GM21390 (cell line): Measurements from ENCODE around the gene MIER2.

Source experiments
- ATAC-seq: cut with Tn5 transposase; IDR thresholded peaks from one replicate; pipeline ENCODE4 v1.9.1; 2021; ENCODE audit not compliant: unreplicated experiment

MIER2 gene

DNA sequence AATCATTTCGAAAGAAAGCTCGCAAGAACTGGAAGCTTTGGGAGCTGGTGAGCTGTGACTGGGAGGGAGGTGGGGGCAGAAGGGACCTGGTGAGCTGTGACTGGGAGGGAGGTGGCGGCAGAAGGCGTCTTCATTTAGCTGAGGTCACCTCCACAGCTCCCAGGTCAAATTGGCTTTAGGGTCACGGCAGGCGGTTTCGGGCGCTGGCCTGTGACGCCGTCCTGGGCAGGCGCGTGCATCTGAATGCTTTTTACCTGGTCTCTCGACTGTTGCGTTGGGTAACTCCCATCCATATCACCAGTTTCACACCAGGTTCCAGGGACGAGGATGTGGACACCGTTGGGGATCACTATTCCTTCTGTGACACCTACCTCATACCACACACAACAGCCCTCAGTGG is 35.2 kb upstream of the MIER2 start:
- no peak for ATAC-seq

DNA sequence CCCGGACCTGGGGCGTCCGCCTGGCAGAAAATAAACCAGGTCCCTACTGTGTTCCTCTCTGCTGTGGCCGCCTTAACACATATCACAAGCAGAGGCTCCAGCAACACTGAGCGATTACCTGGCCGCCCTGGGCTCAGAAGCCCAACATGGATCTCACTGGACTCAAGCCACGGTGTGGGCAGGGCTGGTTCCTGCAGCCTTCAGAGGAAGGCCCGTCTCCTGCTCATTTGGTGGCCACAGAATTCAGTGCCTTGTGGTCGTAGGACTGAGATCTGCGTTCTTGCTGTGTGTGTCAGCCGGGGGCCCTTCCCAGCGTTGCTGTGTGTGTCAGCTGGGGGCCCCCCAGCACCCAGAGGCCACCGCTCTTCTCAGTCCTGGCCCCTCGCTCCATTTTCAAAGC is 34.1 kb upstream of the MIER2 start:
- ATAC-seq = no peak

DNA sequence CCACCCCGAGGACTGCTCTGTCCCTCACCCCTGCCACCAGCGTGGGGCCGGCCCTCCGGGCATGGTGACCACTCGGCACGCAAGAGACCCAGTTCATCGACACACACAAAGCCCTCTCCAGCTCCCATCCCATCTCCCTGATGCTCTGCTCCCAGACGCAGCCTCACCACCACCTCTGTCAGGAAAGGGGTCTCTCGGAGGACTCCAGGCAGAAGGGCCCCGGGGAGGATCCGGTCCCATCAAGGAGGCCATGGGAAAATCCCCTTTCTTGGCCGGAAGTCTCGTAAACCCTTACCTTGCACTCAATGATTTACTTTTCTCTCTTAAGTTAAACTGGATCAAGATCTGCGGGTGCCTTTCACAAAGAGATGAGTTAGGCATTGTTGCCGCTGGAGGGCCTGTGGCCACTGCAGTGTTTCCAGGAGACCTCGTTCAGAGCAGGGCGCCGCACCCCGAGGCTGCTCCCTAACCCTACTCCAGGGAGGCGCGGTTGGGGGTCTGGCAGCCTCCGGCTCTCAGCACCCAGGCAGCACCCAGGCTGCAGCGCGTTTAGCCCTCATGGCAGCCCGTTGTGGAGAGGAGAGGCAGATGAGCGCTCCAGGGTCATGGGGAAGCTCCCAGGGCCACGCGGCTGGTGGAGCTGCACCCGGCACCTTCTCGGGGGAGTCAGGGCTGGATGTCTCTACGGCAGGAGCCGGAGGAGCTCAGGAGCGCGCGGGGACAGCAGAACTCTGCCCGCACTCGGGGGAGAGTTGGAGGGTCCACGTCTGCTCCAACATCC is 33.4 kb upstream of the MIER2 start:
- ATAC-seq = no peak

DNA sequence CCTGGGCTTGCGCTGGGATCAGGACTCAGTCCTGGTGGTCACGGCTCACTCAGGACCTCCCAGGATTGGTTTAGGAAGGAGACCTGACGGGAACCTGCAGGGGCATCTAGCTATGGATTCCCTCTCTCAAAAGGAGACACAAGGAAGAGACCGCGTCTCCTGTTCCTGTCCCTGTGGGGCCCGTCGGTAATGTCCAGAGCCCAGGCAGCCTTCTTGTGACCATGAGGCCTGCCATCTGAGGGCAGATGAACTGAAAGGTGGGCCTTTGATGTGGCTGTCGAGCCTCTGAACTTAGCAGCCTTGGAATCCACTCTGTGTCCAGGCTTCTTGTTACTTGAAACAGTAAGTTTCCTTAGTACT is 31.5 kb upstream of the MIER2 start:
- no peak for ATAC-seq

DNA sequence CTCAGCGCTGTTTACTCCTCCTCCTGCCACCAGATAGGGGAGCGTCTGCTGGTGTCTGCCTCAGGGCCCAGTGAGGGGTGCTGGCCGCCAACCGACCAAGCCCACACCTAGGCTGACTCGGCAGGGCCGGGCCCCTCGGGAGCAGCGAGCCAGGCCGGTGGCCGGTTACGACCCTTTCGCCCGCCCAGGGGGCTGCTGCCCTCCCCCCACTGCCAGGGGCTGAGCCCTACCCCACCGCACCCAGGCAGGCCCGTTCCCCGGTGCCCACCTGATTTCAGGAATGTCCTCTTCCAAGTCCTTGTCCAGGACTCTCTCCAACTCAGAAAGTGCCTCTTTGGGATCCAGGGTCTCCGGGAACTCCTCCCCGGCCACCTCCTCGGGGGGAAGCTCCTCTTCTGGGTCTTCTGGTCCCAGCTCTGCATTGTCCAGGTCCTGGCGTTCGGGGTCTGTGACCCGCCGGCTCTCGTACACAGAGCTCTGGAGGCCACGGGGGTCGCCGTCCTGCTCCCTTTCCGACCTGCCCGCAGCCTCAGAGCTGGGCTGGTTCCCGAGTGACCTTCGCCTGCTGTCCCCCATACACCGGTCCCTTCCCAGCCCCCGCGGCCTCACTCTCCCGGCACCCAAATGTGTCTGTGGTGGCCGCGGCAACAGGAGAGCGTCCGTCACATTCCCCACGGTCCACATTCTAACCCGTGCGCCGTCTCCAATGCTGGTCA is 31.0 kb upstream of the MIER2 start:
- ATAC-seq = no peak

DNA sequence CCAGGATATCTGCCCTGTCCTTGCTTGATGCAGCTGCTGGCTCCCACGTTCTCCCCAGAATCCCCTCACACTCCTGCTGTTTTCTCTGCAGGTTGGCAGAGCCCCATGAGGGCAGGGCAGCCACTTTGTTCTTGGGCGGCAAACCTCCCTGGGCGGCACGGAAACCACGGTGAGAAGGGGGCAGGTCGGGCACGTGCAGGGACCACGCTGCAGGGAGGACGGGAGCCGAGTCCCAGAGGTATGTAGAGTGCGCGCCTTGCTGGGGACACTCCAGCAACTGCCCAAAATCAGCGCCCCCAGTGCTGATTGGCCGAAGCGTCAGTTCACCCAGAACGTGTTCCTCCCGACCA is 30.3 kb upstream of the MIER2 start:
- no peak for ATAC-seq

DNA sequence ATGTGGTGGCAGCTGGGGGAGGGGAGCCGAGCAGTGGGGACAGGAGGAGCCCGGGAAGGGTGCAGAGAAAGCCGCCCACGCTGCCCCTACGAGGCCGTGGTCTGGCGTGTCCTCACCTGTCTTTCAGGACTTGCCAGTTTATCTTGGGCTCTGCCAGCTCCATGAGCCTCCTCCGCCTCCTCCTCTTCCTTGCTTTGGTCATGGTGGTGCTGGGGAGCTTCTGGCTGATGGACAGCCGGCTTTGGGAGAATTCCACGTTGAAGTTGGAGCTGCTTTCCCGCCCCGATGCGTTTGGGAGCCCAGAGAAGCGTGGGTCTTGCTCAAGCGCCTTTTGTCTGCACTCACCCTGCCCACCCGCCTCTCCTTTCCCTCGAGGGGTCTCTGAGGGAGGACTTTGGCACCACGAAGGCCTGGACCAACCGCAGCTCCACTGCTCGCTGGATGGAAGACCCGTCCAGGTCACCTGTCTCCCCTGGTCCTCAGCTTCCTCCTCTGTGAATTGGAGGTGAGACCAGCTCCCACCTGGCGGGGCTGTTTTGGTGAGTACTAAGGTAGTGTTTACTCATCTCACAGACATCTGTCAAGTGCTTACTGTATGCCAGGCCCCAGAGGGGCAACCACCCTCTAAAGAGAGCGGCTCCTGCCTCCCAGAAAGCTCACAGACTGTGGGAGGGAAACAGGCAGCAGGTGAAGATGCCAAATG is 29.7 kb upstream of the MIER2 start:
- ATAC-seq = no peak

DNA sequence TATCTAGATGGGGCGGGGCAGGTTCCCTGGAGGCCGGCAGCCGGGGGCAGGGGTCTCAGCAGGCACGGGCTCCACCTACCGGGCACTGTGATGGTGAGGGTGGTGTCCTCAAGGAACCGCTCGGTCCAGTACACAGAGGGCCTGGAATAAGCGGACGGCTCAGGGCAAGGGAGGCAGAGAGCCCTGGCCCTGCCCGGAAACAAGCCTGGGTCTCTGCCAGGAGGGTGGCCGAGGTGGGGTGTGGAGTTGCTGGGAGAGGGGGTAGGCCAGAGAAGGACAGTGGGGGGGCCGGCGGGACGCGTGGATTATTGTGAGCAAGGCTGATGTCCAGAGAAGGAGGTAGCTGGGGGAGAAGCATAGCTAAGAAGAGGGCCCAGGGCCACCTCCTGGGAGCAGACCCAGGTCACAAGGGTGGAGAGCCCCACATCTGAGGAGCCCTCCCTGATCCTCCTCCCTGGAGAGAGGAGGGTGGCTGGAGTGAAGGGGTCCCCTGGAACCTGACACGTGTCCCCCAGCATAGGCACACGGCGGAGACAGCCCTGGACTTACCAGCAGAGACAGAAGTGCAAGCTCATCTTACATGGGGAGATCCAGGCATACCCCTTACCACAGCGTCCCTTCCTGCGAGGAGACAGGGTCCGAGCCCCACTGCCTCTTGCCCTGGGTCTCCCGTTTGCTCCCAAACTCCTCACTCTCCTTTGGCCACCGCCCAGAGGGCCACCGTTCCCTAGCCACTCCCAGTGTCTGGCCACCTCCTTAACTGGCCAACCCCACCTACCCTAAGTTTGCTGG is 29.0 kb upstream of the MIER2 start:
- ATAC-seq = no peak

DNA sequence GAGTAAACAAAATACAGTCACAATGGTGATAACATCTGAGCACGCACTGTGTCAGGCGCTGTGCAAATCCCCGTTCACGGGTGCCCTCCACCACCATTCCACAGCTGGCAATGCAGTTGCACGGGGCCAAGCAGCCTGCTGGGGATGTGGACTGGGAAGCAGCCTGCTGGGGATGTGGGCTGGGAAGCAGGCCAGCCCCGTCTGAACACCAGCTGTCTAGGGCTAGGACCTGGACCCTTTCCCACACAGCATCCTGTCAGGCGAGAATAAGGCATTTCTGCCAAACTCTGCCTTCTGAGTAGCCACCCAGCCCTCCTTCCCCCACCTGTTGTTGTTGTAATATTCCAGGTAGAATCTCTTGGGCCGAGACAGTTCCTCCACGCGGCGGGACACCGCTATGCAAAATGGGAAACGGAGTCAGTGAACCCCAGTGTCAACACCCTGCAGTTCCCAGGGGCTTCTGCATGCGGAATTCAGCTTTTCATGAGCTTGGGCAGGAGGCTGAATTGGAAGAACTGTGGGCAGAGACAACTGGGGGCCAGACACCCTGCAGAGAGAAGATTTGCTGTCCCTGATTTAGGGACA is 27.8 kb upstream of the MIER2 start:
- no peak for ATAC-seq

DNA sequence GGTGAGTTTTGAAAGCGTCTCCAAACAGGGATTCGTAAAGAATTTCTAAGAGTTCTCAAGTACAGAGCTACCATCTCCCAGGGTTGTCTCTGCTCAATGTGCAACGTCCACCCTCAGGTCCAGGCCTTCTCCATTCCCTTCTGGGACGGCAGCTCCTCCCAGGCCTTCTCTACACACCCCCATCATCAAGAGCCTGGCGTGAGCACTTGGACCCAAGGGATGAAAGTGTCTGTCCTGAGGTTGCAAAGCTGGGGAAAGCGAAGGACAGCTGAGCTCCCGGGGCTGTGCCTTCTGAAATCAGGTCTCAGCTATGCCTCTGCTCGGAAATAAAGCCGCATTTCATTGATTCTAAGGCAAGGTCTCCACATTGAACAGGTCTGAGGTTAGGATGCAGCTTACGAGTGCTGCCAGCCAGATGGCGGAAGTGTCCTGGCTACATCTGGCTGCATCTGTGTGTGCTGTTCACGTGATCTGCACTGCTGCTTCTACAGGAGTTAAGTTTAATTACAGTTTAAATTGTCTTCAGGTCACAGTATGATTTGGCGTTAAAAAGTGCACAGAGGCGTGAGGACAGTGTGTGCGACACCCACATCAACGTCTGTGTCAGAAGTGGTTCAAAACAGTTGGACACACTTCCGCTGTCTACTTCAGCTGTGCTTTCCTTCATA is 27.0 kb upstream of the MIER2 start:
- no peak for ATAC-seq

DNA sequence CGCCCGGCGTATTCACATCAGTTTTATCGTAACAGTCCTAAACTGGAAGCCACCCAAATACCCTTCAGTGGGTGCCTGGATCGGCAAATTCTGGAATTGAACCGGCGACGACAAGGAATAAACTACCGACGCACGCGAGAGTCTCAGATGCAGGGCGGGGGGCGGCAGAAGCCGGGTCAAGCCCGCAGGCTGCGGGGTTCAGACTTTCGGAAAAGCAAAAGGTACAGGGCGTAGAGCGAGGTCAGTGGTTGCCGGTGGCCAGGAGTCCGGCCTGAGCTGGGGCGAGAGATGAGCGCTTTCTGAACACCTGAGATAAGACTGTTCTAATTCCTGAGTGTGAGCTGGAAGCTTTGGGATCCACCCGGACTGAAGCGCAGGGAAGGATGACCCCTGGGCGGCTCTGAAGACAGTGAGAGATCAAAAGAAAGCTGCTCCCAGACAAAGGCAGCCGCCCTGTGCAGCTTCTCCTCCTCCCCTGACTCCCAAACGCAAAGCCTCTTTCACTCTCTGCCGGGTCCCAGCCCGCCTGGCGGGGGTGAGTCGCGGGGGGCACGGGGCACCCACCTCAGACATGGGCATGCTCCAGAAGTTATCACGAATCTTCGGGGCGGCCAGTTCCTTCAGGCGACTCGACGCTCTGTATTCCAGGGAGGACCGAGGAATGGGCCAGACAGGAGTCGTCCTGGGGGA is 26.2 kb upstream of the MIER2 start:
- no peak for ATAC-seq

DNA sequence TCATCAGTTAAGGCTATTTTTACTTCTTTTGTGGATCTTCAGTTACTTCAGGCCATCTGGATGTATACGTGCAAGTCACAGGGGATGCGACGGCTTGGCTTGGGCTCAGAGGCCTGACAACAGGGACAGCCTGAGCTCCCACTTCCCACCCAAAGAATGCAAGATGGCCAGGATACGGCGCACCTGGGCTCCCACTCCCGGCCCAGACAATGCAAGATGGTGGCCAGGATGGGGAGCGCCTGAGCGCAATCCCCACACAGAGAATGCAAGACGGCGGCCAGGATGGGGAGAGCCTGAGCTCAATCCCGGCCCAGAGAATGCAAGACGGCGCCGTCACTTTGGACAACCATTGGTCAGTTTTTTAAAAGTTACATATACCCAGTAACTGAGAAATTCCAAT is 25.3 kb upstream of the MIER2 start:
- no peak for ATAC-seq

DNA sequence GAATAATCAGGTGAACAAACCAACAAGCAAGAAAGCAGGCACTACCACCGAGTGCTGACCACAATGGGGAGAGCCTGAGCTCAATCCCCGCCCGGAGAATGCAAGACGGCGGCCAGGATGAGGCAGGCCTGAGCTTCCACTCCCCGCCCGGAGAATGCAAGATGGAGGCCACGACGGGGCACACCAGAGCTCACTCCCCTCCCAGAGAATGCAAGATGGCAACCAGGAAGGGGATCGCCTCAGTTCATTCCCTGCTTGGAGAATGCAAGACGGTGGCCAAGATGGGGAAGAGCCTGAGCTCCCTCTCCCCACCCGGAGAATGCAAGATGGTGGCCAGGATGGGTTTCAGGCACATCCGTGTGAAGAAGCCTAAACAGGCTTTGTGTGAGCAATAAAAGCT is 24.7 kb upstream of the MIER2 start:
- ATAC-seq = no peak

DNA sequence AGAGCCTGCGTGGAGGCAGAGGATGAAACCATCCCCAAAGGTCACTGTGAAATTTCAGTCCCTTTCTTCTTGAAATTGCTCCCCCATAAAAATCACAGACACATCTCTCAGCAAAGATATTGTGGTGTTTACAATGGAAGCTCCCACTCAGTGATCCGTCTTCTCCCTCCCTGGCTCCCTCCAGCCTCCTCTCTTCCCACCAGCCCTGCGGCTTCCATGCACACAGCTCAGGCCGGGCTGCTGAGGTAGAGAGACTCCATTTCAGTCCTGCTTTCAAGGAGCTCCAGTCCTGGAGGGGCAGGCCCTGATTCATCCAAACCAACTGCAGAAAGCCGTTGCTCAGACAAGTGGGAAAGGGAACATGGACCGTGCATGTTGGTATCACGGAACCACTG is 24.0 kb upstream of the MIER2 start:
- ATAC-seq = no peak

DNA sequence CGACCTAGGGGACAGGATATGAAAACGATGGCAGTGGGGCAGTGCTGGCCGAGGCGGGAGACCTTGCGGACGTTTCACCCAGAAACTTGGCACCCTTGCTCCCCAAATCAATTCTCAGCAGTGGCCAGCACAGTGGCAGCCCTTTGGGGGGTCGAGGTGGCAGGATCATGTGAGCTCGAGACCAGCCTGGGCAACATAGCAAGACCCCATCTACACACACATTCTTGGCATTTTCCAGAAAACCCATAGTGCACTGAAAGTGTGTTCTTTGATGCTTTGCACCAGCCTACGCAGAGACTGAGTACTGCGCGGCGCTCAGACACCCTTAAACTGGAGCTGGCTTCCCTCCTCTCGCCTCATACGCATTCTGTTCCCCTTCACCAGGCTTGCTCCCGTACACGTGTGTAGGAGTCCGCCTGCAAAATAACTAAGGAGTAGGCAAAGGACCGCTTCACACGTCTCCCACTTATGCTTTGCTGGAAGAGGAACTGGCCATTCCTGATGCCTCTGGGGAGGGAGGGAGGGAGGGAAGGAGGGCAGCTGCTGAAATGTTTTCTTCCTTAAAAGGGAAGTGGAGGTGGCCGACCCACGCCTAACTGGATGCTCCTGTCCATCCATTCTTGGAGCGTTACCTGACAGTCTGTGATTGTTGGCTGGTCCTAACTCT is 23.5 kb upstream of the MIER2 start:
- no peak for ATAC-seq

DNA sequence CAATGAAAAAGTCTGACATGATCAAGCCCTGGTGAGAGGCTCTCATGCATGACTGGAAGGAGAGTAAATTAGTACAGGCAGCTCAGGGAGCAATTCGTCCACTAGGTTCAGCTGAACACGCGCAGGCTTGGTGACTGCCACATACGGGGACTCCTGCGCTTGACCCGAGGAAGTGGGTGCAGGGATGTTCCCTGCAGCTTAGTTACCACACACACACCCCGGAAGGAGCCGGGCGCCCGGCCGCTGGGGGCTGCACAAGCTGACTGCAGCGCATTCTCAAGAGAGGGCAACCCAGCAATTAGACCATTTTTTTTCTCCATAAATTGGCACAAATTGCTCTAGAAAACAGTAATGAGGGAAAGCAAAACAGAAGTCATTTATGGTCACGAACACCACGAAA is 23.0 kb upstream of the MIER2 start:
- no peak for ATAC-seq

DNA sequence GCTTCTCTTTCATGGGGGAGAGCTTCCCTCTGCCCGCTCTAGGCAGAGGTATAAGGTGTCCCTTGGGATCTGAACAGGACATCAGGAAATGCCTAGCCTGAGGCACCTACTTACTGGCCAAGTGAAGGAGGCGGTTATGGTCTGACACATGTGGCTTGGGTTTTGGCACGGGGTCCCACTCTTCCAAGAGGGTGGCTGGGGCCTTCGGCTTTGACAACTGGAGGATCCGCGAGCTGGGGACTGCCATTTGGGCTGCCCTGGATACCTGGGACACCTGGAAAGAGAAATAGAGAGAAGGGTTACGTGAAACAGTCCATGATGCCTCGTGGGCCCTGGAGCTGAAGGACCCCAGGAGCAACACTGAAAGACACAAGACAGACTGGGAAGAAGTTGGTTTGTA is 22.4 kb upstream of the MIER2 start:
- ATAC-seq = no peak

DNA sequence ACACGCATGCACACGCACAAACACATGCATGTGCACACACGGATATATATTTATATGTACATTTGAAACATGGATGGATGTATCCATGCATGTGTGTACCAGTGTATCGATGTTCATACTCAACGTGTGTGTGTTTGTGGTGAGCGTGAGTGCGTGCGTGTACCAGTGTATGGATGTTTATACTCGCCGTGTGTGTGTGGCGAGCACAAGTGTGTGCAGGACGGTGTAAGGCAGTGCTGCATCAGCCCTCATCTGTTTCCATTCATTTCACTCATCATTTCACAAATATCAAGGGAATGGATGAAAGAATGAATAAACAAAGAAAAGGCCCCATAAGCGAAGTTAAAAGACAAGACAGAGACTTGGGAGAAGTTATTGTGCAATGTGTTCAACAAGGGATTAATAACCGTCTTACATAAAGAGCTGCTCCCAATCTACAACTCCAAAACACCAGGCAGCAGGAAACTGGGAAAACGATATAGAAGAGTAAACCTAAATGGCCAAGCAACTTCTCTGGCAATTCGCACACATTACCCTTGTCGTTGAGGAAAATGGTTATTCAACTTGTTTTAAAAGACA is 21.7 kb upstream of the MIER2 start:
- ATAC-seq = no peak
